HUDEP-2 (cell line): ENCODE measurements around the gene CCDC40.
"Not testable (repeated sequence)": the region's sequence is repeated elsewhere in the genome, so short reads cannot be mapped to it uniquely, and the experiment has no call there.

ENCODE experiments used
- DNase-seq, 76 experiments: peaks; one replicate each; lab custom pipeline; 2025; ENCODE audit not compliant: unreplicated experiment in 76 of 76; lab: John Stamatoyannopoulos, UW

CCDC40 gene, protein sequence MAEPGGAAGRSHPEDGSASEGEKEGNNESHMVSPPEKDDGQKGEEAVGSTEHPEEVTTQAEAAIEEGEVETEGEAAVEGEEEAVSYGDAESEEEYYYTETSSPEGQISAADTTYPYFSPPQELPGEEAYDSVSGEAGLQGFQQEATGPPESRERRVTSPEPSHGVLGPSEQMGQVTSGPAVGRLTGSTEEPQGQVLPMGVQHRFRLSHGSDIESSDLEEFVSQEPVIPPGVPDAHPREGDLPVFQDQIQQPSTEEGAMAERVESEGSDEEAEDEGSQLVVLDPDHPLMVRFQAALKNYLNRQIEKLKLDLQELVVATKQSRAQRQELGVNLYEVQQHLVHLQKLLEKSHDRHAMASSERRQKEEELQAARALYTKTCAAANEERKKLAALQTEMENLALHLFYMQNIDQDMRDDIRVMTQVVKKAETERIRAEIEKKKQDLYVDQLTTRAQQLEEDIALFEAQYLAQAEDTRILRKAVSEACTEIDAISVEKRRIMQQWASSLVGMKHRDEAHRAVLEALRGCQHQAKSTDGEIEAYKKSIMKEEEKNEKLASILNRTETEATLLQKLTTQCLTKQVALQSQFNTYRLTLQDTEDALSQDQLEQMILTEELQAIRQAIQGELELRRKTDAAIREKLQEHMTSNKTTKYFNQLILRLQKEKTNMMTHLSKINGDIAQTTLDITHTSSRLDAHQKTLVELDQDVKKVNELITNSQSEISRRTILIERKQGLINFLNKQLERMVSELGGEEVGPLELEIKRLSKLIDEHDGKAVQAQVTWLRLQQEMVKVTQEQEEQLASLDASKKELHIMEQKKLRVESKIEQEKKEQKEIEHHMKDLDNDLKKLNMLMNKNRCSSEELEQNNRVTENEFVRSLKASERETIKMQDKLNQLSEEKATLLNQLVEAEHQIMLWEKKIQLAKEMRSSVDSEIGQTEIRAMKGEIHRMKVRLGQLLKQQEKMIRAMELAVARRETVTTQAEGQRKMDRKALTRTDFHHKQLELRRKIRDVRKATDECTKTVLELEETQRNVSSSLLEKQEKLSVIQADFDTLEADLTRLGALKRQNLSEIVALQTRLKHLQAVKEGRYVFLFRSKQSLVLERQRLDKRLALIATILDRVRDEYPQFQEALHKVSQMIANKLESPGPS

DNA sequence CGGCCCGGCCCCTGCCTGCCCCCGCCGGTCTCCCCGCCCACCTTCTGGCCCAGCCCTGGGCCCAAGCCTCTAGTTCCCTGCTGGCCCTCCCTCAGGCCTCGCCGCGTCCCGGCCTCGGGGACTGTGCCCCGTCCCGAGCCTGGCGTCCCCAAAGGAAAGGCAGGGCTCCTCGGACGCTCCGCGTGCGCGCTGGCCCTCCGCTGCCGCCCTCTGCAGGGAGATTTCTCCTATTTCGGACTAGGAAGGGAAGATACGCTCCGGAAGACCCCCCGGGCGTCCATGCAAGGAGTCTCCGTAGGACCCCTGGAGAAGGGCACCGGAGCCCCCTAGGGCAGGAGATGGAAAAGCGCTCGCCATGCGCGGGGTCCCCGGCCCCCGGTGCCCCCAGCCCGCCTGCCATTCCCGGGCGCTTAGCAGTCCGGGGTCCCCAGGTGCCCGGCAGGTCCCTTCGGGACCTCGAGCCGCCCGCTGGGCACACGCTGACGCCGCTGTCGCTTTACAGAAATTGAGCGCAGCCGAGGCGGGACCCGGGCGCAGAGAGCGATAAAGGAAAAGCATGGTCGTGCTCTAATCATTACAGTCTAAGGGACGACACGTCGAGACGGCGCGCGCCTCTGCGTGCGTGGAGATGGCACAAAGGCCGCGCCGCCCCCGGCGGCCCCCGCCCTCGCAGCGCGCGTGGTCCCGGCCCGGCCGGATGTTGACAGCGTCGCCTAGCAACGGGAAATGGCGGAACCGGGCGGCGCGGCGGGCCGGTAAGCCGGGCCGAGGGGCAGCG, at the start of gene CCDC40:
Gene CCDC40 (plus strand): TSS at position 706 of the 778 bp plus-strand sequence. CDS start 21 bp downstream, at position 727.
- DNase-seq, result peak in 67 of 76 experiments; percentile 3 to 80 (median 54)

DNA sequence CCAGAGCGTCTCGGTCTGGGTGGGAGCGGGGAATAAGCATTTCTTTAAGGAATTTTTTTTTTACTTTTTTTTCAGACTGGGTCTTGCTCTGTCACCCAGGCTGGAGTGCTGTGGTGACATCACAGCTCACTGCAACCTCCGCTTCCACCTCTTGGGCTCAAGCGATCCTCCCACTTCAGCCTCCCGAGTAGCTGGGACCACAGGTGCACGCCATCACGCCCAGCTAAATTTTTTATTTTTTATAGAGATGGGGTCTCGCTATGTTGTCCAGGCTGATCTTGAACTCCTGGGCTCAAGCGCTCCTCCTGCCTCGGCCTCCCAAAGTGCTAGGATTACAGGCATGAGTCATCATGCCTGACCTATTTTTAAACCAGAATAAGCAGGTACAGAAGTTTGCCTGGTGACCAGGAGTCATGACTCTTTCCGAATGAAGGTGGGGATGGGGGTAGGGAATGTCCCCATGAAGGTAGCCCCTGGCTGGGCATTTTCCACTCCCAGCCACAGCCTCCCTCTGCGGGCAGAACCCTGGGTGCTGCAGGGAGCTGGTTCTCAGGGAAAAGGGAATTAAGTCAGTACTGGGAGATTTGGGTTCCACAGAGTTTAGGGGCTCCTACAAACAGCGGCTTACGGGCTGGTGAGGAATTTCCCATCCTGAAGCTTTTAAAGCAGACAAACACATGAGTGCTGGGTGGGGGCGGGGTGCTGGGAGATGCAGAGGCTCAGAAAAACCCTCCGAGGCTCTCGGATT, 49.1 kb upstream of the CCDC40 start:
- no peak for DNase-seq

DNA sequence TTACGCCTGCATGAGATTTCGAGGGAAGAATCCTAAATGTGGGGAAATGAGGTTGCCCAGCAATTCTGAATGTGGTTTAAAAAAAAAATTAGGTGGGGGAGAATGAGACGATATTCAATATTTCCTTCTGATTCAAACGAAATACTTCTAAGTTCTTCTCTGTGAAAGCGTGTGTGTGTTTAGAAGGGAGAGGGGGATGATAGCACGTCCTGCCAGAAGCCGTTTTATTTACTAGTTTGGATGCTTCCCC, 48.6 kb upstream of the CCDC40 start:
- no peak for DNase-seq

DNA sequence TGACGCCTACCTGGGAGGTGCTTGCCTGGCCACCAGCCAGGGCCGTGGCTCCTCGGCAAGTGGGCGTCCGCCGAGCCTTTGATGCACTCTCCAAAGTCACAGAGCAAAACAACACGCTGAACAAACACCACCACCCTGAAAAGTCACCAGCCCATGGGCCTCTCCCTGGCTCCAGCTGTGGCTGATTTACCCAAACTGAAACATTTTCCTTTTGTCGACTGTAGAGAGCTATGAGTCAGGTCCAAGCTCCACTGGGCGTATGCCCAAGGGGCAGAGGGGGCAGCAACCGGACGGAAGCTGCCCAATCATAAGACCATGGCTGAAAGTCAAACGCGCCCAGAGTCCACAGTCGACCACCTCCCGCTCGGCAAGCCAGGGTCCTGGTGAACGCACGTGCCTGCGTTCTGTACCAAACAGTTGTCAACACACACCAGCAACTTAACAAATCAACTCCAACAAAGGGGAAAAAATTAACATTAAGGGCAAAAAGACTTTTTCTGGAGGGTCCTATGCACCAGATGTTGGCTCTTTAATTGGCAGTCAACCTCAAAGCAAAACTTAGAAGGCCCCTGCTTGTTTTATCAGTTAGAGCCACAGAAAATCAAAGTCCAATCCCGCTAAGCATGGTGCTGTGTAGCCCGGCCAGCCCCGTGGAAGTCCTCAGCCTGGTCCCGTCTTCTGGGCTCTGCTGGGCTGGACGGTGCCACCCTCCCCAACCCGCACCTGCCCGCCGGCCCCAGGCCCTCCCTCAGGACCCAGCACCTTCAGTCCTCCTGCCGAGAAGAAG, 48.1 kb upstream of the CCDC40 start:
- no peak for DNase-seq

DNA sequence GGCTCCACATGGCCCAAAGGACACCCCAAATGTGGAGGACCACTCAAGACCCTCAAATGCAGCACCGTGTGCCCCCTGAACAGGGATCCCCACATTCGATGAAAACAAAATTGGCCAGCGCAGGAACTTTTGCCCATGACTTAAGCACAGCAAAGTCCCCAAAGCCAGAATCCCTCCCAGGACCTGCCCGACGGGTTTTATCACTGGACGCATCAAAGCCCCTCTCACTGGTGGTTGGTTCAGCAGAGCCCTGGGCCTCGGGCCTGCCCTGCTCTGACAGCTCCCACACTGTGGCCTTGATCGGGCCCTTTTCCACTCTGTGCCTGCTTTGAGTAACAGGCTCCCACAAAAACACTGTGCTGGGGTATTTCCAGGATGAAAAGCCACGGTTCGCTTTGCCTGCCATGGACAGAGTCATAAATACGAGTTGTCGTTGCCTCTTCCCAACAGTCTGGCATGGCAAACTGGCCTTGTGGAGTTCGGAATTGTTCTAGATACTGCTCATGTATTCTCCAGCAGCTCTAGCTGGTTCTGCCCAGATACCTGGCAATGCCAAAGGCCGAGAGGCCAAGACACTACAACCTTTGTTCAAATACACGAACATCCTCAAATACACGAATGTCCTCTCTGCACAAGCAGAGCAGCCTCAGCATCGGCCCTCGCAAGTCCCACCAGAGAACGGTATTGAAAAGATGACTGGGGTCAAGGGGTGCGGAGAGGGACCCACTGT, 47.2 kb upstream of the CCDC40 start:
- DNase-seq, result no peak

DNA sequence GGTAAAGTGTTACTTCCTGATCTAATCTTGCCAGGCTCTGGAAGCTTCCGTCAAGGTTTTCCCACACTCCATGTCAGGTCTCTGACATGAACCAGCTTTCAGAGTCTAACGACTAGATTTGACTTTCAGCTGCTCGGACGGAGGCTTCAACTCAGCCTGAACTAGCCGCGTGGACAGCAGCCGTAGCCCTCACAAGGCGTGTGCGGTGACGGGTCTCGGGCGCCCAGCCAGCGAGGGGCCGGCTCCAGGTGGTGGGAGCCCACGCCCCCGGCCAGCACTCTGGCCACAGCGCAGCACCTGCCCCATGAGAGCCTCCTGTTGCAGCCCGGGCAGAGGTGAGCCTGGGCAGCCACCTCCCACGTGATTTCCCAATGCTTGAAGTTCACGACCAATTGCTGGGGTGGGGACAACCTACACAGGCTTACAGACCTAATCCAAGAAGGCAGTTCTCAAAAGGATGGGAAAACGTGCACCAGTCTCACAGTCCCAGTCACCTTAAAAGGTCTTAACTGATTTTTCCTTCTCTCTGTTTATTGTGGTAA, 46.3 kb upstream of the CCDC40 start:
- no peak for DNase-seq

DNA sequence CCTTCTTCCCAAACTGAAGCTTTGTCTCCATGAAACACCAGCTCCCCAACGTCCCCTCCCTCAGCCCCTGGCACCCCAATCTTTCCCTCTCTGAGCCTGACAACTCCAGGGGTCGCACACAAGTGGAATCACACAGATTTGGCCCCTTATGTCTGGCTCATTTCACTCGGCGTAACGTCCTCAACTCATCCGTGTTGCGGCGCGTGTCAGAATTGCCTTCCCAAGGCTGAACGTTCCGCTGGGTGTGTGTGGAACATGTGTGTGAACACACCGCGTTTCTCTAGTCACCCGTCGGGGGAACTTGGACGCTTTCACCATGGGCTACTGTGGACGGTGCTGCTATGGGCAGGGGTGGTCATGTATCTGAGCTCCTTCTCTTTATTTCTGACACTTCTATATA, 45.7 kb upstream of the CCDC40 start:
- DNase-seq, result no peak

DNA sequence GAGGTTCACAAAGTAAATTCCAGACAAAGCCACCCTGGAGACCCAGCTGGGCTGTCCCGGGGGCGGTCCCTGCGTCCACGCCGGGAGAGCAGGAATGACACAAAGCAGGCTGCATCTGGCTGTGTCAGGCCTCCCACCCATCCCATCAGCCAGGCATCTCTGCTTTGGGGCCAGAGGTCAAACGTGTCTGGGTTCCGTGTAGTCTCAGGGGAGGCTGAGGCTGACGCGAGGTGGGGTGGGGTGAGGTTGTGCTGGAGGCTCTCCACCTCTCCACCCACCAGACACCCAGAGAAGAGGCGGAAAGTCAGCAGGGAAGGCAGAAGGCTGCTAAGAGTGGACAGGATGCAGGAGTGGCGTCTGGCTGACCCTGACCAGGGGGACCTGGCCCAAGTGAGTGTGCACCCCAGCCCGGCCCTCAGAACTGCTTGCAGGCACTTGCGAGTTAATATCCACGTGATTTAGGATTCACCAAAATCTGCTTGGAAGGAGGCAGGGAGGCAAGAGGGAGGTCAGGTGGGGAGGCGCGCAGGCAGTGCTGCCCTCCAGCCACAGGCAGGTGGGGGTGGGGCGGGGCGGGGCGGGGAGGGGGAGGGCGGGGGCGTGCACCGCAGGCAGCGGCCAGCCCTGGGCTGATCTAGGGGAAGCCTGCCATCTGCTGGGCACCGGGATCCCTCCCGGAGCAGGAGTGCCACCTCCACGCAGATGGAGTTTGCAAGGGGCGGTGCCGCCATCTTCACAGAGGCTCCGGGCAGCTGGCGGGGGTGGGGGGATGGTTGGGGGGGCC, 45.1 kb upstream of the CCDC40 start:
- DNase-seq, result peak in 68 of 76 experiments; percentile 8 to 81 (median 59)

DNA sequence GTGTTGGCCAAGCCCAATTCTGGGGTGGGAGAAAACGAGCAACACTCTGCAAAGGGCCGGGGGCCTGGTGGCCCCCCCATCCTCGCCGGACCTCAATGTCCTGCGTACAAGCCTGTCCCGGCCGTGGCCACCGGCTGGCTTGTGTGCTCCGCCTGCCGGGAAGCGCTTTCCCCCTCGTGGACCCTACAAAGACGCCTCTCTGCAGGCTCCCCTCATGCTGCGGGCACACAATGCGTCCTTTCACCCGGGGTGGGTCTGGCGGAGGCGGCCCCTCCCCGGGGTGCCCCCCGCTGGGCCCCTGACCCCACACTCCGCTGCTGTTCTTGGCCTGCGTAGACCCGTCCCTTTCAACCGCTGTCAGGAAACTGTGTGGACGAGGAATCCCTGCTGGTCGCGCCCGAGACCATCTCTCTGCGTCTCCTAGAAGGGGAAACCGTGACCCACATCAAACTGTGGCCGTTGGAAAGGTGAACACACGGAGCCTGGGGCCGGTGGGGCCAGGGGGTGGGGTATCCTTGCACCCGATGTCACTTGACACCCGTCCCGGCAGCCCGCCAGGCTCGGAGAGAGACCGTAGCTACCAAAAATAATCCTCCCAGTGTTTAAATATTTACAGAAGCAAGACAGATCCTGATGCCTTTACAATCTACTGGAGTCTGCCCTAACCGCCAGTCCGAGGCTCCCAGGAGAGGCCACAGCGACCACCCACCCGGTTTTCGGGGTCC, 44.4 kb upstream of the CCDC40 start:
- peak in 1 of 76 experiments; percentile 12 for DNase-seq

DNA sequence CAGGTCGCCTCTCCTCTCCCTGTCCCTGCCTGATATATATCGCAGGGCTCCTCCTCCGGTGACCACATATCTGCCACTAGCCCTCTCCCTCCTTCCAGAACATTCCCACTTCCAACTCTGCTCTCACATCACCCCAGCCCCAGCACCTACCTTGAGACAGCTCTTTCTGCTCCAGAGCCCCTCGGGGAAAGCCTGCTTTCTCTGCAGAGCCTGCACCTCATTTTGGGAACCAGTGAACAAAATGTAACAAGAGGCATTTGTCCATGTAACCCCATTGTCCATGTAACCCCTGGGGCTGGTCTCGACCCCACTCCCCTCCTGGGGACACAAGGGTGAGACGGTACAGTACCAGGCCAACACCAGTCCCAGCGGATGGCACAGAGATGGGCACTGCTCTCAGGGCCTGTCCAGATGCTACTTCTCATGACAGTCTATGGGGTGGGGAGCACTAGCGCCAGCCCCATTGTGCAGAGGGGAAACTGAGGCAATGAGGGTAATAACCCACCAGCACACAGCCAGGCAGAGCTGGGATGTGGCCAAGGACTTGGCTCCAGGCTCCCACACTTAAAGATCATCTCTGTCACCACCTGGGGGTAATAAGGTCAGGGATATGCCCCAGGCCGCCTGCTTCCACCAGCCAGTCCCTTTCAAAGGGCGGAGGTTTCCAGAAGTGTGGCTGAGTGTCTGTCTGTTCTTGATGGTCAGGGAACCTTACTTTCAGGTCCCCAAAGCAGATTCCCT, 43.6 kb upstream of the CCDC40 start:
- DNase-seq, result no peak

DNA sequence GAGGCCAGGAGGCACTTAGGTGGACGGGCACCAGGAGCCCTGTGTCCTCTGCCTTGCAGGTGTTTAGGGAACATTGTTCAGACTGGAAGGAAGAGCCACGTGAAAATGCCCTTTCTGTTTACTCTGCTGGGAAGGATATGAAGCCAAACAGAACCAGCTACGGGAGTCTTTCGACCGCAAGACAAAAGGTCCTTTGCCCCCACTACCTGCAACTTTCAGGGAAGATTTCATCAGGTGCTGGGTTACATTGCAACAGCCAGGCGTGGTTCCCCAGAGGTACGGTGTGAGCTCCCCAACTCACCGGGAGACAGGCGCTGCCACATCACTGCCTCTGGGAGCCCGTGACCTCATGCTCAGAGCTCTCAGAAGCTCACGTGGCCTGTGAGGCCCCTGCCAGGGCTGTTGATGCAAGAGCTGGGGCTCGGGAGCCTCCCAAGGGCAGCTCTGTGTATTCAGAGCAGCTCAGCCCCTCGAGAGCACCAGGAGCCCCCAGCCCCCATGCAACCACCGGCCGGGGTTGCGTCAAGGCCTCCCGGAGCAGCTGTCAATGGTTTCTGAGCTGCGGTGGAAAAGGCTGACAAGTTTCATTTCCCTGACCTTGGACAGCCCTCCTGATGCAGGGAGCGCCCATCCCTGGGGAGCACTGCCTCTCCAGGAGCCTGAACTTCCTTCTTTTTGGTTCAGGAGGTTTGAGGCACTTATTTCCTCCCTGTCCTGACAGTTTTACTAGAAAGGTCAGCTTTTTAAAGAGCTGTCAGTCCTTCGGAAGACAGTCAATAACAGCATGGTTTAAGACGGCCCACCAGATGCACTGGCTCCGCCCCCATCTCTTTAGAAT, 42.8 kb upstream of the CCDC40 start:
- DNase-seq, result peak in 6 of 76 experiments; percentile 7 to 34 (median 15)

DNA sequence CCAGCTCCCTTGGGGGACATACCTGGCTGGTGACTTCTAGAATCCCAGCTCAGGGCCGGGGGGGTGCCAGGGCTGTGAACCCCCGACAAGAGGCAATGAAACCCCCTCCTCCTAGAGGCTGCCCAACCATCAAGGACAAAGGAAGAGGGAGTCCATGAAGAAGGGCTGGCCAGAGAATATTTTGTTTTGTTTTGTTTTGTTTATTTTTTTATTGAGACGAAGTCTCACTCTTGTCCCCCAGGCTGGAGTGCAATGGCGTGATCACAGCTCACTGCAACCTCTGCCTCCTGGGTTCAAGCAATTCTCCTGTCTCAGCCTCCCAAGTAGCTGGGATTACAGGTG, 42.2 kb upstream of the CCDC40 start:
- DNase-seq, result not testable (repeated sequence)

DNA sequence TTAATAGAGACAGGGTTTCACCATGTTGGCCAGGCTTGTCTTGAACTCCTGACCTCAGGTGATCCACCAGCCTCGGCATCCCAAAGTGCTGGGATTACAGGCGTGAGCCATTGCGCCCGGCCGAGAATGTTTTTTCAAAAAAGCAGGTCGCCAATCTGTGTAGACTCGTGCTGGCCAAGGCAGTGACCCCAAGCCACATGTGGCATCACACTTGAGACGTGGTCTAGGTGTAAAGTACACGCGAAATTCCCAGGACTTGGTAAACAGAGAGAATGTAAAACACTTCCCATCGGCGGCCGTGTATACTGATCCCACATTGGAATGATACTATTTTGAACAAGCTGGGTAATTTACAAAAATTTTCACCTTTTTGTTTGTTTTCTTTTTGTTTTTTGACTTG, 41.8 kb upstream of the CCDC40 start:
- no peak for DNase-seq

DNA sequence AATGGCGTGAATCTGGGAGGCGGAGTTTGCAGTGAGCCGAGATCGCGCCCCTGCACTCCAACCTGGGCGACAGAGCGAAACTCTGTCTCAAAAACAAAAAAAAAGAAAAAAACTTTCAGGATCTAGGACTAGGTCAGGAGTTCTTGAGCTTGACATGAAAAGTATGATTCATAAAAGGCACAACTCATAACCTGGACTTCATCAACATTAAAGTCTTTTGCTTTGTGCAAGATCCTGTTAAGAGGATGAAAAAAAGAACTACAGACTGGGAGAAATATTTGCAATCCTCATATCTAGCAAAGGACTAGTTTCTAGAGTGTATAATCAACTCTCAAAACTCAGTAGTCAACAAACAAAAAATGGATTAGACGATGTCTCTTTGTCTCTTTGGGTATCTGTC, 40.7 kb upstream of the CCDC40 start:
- DNase-seq, result no peak

DNA sequence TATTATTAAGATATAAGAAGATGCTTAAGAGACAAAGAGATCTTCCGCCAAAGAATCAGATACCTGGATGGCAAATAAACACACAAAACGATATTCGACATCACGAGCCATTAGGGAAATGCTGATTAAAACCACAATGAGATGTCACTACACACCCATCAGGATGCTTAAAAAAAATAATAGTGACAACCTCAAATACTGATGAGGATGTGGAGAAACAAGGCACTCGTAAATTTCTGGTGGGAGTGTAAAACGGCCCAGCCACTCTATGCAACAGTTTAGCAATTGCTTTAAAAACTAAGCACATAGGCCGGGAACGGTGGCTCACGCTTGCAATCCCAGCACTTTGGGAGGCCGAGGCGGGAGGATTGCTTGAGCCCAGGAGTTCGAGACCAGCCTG, 40.2 kb upstream of the CCDC40 start:
- no peak for DNase-seq
